GM12865 (cell line): Measurements from ENCODE around the gene SLC3A2.
A peak's percentile ranks its signal among the peaks of the same experiment; 100 is the strongest.

Source experiments
- DNase-seq: peaks from one replicate; pipeline ENCODE4 v3.0.0; 2010; ENCODE audit warnings: low read depth
- H3K4me3 ChIP-seq: 2 replicates; pipeline ENCODE4 v1.5.1; 2011; ENCODE audit warnings: mild to moderate bottlenecking, low read depth, low read length, control low read depth
- TF ChIP-seq, protein P1 (sequence below): IDR thresholded peaks from 2 replicates; pipeline ENCODE4 v1.5.1; 2011; ENCODE audit warnings: low read length, control low read depth, low read depth, inconsistent platforms; ENCODE audit not compliant: insufficient read depth; ENCODE audit errors: missing control alignments

SLC3A2 gene

DNA sequence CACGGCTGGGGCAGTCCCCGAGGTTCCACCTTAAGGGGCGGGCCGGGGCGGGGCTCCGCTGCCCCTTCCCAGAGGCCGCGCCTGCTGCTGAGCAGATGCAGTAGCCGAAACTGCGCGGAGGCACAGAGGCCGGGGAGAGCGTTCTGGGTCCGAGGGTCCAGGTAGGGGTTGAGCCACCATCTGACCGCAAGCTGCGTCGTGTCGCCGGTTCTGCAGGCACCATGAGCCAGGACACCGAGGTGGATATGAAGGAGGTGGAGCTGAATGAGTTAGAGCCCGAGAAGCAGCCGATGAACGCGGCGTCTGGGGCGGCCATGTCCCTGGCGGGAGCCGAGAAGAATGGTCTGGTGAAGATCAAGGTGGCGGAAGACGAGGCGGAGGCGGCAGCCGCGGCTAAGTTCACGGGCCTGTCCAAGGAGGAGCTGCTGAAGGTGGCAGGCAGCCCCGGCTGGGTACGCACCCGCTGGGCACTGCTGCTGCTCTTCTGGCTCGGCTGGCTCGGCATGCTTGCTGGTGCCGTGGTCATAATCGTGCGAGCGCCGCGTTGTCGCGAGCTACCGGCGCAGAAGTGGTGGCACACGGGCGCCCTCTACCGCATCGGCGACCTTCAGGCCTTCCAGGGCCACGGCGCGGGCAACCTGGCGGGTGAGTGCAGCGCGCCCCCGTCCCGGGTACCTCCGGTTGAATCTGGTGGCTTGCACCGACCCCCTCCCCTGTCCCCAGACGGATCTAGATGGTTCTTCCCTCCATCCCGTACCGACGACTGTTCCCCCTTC, at the start of gene SLC3A2:
TSS of gene SLC3A2 (plus strand) at position 94 of the 776 bp plus-strand sequence. CDS start at position 222, 128 bp downstream.
- peak within 1 kb of the TSS; percentile 58 for H3K4me3 ChIP-seq
- TF ChIP-seq, protein P1, sequence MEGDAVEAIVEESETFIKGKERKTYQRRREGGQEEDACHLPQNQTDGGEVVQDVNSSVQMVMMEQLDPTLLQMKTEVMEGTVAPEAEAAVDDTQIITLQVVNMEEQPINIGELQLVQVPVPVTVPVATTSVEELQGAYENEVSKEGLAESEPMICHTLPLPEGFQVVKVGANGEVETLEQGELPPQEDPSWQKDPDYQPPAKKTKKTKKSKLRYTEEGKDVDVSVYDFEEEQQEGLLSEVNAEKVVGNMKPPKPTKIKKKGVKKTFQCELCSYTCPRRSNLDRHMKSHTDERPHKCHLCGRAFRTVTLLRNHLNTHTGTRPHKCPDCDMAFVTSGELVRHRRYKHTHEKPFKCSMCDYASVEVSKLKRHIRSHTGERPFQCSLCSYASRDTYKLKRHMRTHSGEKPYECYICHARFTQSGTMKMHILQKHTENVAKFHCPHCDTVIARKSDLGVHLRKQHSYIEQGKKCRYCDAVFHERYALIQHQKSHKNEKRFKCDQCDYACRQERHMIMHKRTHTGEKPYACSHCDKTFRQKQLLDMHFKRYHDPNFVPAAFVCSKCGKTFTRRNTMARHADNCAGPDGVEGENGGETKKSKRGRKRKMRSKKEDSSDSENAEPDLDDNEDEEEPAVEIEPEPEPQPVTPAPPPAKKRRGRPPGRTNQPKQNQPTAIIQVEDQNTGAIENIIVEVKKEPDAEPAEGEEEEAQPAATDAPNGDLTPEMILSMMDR: peak; percentile 88
- DNase-seq: peak; percentile 91

DNA sequence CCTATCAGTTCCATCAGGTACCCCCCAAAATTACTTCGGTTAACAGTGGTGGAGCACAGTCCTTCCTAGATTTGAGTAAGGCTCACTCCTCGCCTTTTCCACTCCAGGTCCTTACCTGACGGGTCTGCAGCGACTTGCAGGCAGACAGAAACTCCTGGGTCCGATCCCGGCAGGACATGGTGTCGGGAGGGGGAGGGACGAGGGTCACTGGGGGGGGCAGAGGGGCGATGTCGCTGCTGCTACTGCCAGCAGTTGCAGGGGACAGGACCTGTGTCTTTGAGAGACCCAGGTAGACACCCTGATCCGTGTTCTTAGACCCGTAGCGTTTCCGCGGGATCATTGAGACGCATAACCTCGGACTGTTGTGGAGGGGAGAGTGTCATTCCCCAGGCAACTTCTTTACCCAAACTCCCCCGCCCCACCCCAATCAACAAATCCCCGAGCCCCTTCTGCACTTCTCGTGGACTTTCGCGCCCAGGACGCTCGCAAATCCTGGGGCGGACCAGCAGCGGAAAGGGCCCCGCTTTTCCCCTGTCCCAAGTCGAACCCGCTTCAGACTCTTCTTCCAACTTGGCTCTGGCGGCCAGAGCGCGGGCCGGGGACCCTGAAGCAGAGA, 49.7 kb upstream of the SLC3A2 start:
- DNase-seq: peak; percentile 28
- TF ChIP-seq, protein P1: no peak

DNA sequence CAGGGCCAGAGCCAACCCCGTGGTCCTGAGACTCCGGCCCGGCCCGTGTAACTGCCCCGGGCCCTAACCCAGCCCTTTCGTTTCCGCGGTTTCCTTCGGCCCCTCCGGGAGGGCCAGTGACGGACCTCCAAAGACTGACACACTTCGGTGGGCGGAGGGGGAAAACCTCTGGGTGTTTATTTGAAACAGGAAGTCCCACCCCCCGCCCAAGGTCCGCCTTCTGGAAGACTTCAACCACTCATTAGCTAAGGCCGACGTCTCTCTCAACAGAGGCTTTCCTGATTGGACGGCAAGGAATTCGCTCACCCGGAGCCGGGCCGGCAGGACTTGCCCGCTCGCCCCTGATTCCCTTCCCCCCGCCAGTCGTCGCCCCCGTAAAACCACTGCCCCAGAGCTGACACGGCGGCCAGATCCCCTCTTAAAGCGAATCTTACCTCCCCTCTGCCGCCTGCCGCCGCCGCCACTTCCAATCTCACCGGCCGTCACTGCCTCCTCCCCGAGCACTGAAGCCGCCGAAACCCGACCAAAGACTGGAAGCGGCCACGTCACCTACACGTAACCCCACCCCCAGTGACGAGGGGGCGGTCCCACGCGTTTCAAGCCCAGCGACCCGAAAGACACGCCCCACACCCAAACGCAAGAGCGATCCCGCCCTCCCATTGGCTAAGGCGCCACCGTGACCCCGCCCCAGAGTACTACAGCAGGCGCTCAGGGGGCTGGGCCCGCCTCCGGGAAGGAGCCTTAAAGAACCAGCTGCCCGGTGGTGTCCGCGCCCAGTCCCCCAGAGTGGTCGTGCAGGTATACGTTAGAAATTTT, 49.0 kb upstream of the SLC3A2 start, which contains the start of gene STX5:
TSS of gene STX5 (minus strand) at position 532 of the 816 bp plus-strand sequence. CDS start 808 bp downstream, outside the sequence.
- H3K4me3 ChIP-seq: peak within 1 kb of the TSS; percentile 80
- DNase-seq: peak; percentile 99
- TF ChIP-seq, protein P1: no peak

More for the DNA sequence above, 49.7 kb upstream of the SLC3A2 start:
- peak overlapping the region; percentile 80 for H3K4me3 ChIP-seq

DNA sequence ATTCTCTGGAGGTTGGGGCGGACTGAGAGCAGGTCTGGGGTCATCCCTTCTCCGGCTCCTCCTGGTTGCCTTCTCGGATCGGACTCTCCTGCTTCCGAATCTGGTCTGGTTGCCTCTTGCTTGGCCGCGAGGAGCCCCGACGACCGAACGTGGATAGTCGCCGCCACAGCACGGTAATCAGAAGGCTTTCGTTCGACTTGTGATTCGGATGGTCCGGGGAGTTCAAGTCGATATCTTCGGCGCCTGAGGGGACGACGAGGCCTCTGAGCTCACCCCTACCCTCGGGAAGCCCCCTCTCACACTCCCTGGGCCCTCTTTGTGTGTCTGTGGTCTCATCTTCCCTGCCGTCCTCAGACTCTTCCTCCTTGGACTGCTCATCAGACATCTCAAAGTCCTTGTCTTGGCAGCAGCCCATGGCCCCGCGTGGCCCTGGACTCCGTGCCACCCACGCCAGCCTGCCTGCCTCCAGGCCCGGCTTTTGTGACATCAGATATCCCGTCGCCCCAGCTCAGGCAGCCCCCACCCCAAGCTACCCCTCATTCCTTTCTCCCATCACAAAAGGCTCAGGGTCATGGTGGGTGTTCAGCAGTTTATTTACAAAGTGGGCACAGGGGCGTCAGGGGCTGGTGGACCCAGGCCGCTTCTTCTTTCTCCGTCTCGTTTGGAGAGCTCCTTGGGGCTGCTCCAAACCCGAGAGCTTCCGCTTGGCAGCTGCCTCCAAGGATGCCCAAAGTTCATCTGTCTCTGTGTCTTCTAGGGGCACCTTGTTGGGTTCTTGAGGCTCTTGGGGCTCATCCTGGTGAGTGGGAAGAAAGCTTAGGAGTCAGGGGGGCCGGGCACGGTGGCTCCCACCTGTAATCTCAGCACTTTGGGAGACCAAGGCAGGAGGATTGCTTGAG, 48.1 kb upstream of the SLC3A2 start, which contains the start of gene TEX54:
TSS of gene TEX54 (minus strand) at position 506 of the 899 bp plus-strand sequence.
- DNase-seq: no peak
- TF ChIP-seq, protein P1: no peak
- H3K4me3 ChIP-seq: peak within 1 kb of the TSS; percentile 80

DNA sequence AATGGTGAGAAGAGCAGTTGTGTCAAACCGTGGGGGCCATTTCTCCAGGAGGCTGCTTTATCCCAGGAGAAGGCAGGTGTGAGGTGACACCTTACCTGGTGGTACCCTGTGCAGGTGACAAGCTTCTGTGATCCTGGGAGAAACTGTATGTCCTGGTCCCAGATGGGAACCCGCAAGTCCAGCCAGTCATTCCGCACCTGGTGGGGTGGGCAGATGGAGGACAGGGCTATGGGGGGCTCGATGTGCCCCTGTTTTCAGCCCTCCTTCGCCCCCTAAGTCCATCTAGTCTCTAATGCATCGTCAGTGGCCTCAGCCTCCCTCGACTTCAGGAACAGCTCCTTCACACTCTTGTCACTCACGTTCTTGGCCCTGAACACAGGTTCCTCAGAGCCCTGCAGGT, 45.4 kb upstream of the SLC3A2 start:
- DNase-seq: no peak
- TF ChIP-seq, protein P1: no peak
- no peak overlapping the region for H3K4me3 ChIP-seq
